GM12892 (cell line): ENCODE data around the gene GLIS1.
A peak's percentile ranks its signal among the peaks of the same experiment; 100 is the strongest.

Source experiments
- DNase-seq: peaks from one replicate; pipeline ENCODE4 v3.0.0; 2011; ENCODE audit not compliant: insufficient read length
- FAIRE-seq: peaks from 2 replicates; lab custom pipeline; 2011; peaks lifted over from hg19 to GRCh38; lab: Jason Lieb, UNC
- POLR2A ChIP-seq: IDR thresholded peaks from 2 replicates; pipeline ENCODE4 v1.6.1; 2011; ENCODE audit warnings: low read depth, low read length, control low read depth
- POLR2AphosphoS5 ChIP-seq: IDR thresholded peaks from 2 replicates; pipeline ENCODE4 v1.6.1; 2011; ENCODE audit warnings: low read depth, low read length, control low read depth
- TAF1 ChIP-seq: IDR thresholded peaks from 2 replicates; pipeline ENCODE4 v1.6.1; 2011; ENCODE audit warnings: low read depth, mild to moderate bottlenecking, control low read depth, low read length, borderline replicate concordance

GLIS1 gene

DNA sequence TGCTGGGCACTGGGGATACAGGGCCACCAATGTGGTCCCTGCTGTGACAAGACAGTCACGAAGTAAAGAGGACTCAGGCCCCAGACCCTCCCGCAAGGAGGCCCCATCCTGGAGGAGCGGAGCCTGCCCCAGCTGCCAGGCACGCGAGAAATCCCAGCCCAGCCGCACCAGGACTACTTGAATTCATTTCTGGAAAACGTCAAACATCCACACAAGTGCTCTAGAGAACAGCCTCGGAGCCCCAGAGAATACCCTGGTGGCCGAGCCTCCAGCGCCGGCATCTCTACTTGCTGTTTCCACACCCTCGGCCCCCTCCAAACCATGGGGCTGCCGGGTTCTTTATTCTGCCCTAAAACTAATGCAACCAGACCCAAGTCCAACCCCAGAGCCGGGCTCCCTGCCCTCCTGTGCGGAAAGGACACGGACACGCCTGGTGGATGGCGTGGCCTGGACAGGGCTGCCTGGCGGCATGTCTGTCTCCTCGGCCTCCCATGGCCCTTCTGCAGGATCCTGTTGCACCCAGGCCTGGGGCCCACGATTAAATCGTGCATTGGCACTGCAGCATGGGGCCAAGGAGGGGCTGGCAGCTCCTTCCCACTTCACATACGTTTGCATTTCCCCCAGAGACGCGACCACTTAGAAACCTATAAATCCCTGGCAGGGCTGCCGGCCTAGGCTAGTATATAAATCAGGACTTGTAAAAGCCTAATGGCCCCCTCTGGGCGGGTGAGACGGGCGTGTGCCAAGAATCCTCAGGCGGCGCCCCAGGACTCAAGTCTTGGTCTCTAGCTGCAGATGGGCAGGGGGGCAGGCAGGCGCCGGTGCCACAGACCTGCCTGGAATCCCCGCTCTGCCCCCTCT lies 238.5 kb downstream of the GLIS1 start:
- DNase-seq = no peak
- FAIRE-seq = no peak
- TF ChIP-seq POLR2AphosphoS5 = no peak
- TF ChIP-seq POLR2A = no peak
- TF ChIP-seq TAF1 = no peak

DNA sequence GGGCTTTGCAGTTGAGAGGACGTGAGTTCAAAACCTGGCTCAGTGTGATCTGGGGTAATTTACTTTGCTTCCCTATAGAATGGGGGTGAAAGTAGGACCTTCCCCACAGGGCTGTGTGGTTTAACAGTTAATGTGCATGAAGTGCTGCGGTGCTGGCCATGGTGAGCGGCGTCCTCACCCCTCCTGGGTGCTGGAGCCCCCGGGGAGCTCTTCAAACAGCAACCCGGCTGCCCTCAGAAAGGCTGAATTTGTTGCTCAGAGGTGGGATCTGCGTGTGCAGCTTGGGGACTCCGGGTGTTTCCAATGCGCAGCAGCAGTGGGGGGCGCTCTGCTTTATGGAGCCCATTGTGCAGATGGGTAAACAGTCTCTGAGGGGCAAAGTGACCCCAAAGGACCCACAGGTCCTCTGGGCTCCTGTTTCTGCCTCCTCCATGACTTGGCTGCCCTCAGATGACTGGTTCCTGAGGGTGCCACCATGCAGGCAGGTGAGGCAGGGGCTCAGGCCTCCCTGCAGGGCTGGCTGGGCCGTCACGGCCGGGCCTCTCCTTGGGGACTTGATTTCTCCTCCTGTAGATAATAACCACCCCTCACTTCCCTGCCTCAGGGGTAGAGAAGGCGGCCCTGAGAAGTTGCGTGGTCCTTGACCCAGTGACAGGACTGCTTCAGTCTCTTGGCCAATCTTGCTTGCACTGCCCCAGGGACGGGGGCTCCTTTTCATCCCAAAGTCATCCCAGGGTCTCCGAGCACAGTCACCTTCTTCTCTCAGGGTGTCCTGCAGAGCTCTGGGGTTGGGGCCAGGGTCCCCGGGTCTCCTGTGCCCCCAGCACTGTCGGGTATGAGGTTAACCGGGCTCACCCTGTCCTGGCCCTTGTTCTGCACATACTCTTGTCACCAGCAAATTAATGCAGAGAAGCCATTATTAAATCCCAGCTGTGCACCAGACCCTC lies 239.4 kb downstream of the GLIS1 start:
- FAIRE-seq (no peak), DNase-seq (no peak)
- no peak for TF ChIP-seq POLR2AphosphoS5
- no peak for TF ChIP-seq POLR2A
- TF ChIP-seq TAF1 = no peak

GRCh38 chr1:53498555-53499131 lies 240.3 kb downstream of the GLIS1 start:
- FAIRE-seq (no peak), DNase-seq (no peak)
- TF ChIP-seq POLR2AphosphoS5 (no peak), POLR2A (no peak), TAF1 (no peak)

DNA sequence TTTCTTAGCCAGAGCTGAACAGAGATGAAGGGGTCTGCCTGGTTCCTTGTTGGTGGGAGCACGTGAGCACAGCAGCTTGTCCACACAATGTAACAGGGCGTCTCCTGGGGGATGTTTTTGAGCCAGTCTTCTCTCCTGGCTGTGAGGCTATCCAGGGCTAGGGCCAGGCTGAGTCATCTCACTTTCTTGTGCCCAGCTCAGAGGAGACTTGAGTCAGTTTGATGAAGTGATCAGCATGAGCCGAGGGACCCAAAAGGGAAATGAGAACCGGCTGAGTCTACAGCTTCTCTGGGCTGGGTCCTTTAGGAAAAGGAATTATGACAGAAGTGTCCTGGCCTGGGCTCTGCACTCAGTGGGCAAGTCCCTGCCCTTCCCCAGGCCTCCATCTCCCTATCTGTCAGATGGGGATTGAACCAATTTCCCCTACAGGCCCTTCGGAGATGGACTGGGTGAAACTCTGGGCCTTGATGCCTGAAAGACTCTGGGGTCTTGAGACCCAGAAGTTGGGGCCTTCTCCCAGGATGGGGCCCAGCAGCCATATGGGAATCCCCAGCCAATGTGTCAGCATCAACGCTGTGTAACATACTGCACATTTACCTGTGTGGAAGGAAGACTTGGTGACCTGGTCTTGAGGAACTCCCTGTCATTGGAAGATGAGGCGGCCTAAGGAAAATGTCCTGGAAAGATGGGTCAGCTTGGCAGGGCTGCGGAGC lies 243.2 kb downstream of the GLIS1 start:
- no peak for TF ChIP-seq POLR2A
- DNase-seq = no peak
- FAIRE-seq = no peak

- TF ChIP-seq TAF1 (no peak), POLR2A (no peak), POLR2AphosphoS5 (no peak)
- no peak for DNase-seq
- FAIRE-seq = no peak
Observed at GRCh38 chr1:53490351-53490750, 248.6 kb downstream of the GLIS1 start.

- no peak for TF ChIP-seq POLR2AphosphoS5
- TF ChIP-seq TAF1 = no peak
- no peak for TF ChIP-seq POLR2A
- no peak for DNase-seq
- FAIRE-seq = no peak
Observed at GRCh38 chr1:53486395-53487026, 252.5 kb downstream of the GLIS1 start.

DNA sequence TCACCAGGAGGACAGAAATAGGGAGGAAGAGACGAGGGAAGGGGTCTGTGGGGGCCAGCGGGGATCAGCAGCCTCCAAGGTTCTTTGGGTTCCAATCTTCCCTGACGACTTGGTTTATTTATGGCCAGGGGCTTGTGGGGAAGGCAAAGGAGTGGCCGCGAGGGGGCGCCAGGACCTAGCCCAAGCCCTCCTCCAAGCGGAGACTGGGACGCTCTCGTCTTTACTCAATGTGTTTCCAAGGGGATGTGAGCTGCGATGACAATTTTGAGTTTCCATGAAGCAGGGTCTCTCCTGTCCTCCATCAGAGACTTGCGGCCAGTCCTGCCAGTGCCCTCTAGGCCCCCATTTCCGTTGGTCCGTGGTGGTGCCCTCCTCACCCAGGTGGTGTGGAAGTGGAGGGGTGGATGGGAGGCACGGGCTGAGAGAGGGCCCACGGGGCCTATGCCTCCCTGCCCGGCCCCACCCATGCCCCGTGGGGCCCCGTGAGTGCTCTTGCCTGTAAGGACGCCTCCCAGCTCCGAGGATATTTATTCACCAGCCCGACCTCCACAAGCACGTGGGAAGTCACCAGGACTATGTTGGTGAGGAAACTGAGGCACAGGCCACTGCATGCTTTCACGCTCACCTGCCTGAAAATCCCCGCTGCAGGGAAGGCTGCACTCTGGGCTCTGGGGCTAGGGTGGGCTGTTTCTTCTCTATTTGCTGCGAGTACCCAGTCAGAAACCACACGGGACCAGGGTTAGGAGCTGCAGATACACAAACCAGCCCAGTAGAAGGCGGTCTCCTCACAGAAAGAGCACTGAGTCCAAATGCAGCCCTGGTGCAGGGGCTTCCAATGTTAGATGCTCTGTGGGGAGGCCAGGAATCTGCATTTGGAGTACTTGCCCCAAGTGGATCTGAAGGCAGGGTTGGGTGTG lies 253.2 kb downstream of the GLIS1 start:
- TF ChIP-seq POLR2AphosphoS5 = no peak
- no peak for TF ChIP-seq POLR2A
- TF ChIP-seq TAF1 = no peak
- FAIRE-seq (peak; percentile 50), DNase-seq (peak; percentile 78)

DNA sequence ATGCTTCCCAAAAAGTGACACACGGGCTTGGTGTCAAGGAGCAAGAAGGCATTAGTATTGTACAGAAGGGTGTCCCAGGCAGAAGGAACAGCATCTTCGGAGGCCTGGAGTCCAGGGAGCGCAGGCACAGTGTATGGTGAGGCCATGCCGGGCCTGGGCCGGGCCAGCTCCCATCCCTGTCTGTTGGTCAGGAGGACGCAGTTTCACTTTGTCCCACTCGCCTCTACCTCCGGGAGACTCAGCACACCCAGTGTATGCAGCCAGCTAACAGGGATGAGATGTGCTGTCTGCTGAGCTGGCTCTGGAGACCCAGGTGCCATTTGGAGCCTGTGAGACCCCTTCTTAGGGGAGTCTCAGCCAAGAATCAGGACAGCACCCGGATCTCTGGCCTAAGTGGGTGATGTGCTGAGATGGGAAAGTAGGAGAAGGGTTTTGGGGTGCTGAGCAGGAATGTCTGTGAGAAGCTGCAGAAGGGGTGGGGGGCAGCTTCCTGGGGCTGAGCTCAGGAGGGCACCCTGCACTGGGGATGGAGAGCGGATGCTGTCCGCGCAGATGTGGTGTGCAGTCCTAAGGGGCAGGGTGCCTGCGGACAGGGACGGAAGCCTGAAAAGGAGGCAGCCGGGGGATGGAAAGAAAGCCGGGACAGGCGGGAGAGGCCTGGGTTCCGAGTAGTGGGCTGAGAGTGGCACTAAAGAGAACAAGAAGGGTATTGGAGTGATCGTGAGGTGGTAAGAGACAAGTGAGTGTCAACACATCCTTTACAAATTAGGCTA lies 254.1 kb downstream of the GLIS1 start:
- FAIRE-seq = no peak
- no peak for TF ChIP-seq POLR2AphosphoS5
- TF ChIP-seq TAF1 = no peak
- no peak for TF ChIP-seq POLR2A
- no peak for DNase-seq

GRCh38 chr1:53483656-53484055 lies 255.3 kb downstream of the GLIS1 start:
- no peak for DNase-seq
- no peak for TF ChIP-seq POLR2AphosphoS5
- no peak for TF ChIP-seq TAF1
- no peak for TF ChIP-seq POLR2A
- no peak for FAIRE-seq
